Tibial nerve (tissue), 4 donors: ENCODE measurements around the gene ERP44.

Source experiments
- EP300 ChIP-seq, 2 donors: sonication (generic); formaldehyde crosslinking; IDR thresholded peaks; one replicate each; pipeline ENCODE4 v1.6.1; 2017; ENCODE audit warnings: antibody characterized with exemption in 2 of 2, mild to moderate bottlenecking in 1 of 2
- POLR2A ChIP-seq, 2 donors: fragments of 450-650 bp; IDR thresholded peaks; one replicate each; pipeline ENCODE4 v1.6.1; 2017; ENCODE audit warnings: antibody characterized with exemption in 2 of 2, mild to moderate bottlenecking in 2 of 2, moderate library complexity in 2 of 2
- TF ChIP-seq, protein P1 (sequence below), 5 experiments: fragments of 200-600 bp in 3 of 5; fragments of 450-650 bp in 2 of 5; sonication (generic) in 3 of 5; IDR thresholded peaks; one replicate each; pipeline ENCODE4 v1.5.1; 2016 to 2019; ENCODE audit warnings: antibody characterized with exemption in 5 of 5, mild to moderate bottlenecking in 3 of 5, moderate library complexity in 2 of 5

- no peak for TF ChIP-seq POLR2A (IDR thresholded peaks at IDR 0.05)
- no peak for TF ChIP-seq EP300 (IDR thresholded peaks at IDR 0.05)
- TF ChIP-seq, protein P1, sequence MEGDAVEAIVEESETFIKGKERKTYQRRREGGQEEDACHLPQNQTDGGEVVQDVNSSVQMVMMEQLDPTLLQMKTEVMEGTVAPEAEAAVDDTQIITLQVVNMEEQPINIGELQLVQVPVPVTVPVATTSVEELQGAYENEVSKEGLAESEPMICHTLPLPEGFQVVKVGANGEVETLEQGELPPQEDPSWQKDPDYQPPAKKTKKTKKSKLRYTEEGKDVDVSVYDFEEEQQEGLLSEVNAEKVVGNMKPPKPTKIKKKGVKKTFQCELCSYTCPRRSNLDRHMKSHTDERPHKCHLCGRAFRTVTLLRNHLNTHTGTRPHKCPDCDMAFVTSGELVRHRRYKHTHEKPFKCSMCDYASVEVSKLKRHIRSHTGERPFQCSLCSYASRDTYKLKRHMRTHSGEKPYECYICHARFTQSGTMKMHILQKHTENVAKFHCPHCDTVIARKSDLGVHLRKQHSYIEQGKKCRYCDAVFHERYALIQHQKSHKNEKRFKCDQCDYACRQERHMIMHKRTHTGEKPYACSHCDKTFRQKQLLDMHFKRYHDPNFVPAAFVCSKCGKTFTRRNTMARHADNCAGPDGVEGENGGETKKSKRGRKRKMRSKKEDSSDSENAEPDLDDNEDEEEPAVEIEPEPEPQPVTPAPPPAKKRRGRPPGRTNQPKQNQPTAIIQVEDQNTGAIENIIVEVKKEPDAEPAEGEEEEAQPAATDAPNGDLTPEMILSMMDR (IDR thresholded peaks at IDR 0.05) = no peak
Measured at GRCh38 chr9:99977033-99977792, 121.6 kb downstream of the ERP44 start.
